Keratinocyte (primary cell): ENCODE measurements around the gene CRELD1. TPM values are rescaled to one million over a fixed set of nuclear protein-coding genes. Genes with fewer than 3 reads are reported as not detected.

Experiments used
- DNase-seq: peaks from one replicate; pipeline ENCODE4 v3.0.0-alpha.2; 2011; ENCODE audit warnings: low read depth, missing footprints, low spot score
- FAIRE-seq: peaks from 2 replicates; lab custom pipeline; 2011; peaks lifted over from hg19 to GRCh38; lab: Jason Lieb, UNC
- H2AFZ ChIP-seq: 2 replicates; pipeline ENCODE4 v1.6.0; 2012; ENCODE audit warnings: low read length, control low read depth, inconsistent platforms; ENCODE audit not compliant: control insufficient read depth
- H3K27ac ChIP-seq: 2 replicates; pipeline ENCODE4 v1.5.1; 2011; ENCODE audit warnings: low read length; ENCODE audit not compliant: control insufficient read depth, insufficient read depth
- H3K27me3 ChIP-seq: 3 replicates; pipeline ENCODE4 v1.6.0; 2011; ENCODE audit warnings: low read length; ENCODE audit not compliant: control insufficient read depth, insufficient read depth; ENCODE audit errors: extremely low read depth
- H3K36me3 ChIP-seq, 2 experiments: 2 replicates in 1 of 2; 3 replicates in 1 of 2; pipeline ENCODE4 v1.5.1; 2011; ENCODE audit warnings: low read length in 2 of 2, mild to moderate bottlenecking in 1 of 2; ENCODE audit not compliant: control insufficient read depth in 2 of 2, insufficient read depth in 2 of 2; ENCODE audit errors: extremely low read depth in 1 of 2
- H3K4me1 ChIP-seq: 3 replicates; pipeline ENCODE4 v1.5.1; 2011; ENCODE audit warnings: low read length; ENCODE audit not compliant: control insufficient read depth, insufficient read depth; ENCODE audit errors: extremely low read depth
- H3K4me2 ChIP-seq: 3 replicates; pipeline ENCODE4 v1.6.0; 2011; ENCODE audit warnings: low read depth, low read length; ENCODE audit not compliant: control insufficient read depth, insufficient read depth; ENCODE audit errors: extremely low read depth
- H3K4me3 ChIP-seq, 3 experiments: fragments of 200-600 bp in 1 of 3; sonication (generic) in 1 of 3; 2 replicates in 2 of 3; 3 replicates in 1 of 3; pipeline ENCODE4 v1.5.1; 2011 to 2016; ENCODE audit warnings: low read length in 3 of 3, mild to moderate bottlenecking in 3 of 3, control low read depth in 2 of 3, inconsistent platforms in 1 of 3, low read depth in 1 of 3, mixed read lengths in 1 of 3, mixed run types in 1 of 3, moderate library complexity in 1 of 3; ENCODE audit not compliant: control insufficient read depth in 2 of 3, insufficient read depth in 2 of 3; ENCODE audit errors: extremely low read depth in 1 of 3
- H3K79me2 ChIP-seq: 2 replicates; pipeline ENCODE4 v1.6.0; 2012; ENCODE audit warnings: low read length; ENCODE audit not compliant: control insufficient read depth, insufficient read depth
- H3K9ac ChIP-seq: 3 replicates; pipeline ENCODE4 v1.6.0; 2011; ENCODE audit warnings: low read length; ENCODE audit not compliant: control insufficient read depth, insufficient read depth; ENCODE audit errors: extremely low read depth
- H3K9me1 ChIP-seq: 3 replicates; pipeline ENCODE4 v1.6.0; 2011; ENCODE audit warnings: low read length; ENCODE audit not compliant: control insufficient read depth, insufficient read depth; ENCODE audit errors: extremely low read depth
- H3K9me3 ChIP-seq: 2 replicates; pipeline ENCODE4 v1.5.1; 2012; ENCODE audit warnings: low read depth, low read length; ENCODE audit not compliant: control insufficient read depth
- H4K20me1 ChIP-seq: 3 replicates; pipeline ENCODE4 v1.6.0; 2011; ENCODE audit warnings: low read length; ENCODE audit not compliant: control insufficient read depth, insufficient read depth; ENCODE audit errors: extremely low read depth
- CTCF ChIP-seq, 3 experiments: IDR thresholded peaks in 1 of 3; conservative IDR thresholded peaks in 1 of 3; optimal IDR thresholded peaks in 1 of 3; 2 replicates in 2 of 3; 3 replicates in 1 of 3; pipeline versions ENCODE3 to v1.5.1; 2011; ENCODE audit warnings: low read length in 3 of 3, mild to moderate bottlenecking in 3 of 3, moderate library complexity in 2 of 3, control low read depth in 1 of 3, inconsistent platforms in 1 of 3; ENCODE audit not compliant: insufficient read depth in 2 of 3; ENCODE audit errors: extremely low read depth in 1 of 3
- EZH2 ChIP-seq: IDR thresholded peaks from one replicate; pipeline ENCODE4 v1.6.1; 2012; ENCODE audit warnings: inconsistent platforms, mild to moderate bottlenecking, low read length, moderate library complexity
- dilution Hi-C: fragments of 300-500 bp; cut with MboI; formaldehyde crosslinking; loops from one replicate; pipeline ENCODE4 v1.7.0; 2020; ENCODE audit warnings: low sequenced_read_pairs; ENCODE audit not compliant: extremely low pct_ligation_motif_present
- polyA minus RNA-seq, 3 experiments: library from RNA; depleted of rRNA, polyadenylated mRNA; stranded (reverse); fragments of >200 nt; gene quantifications; 1 replicate in 1 of 3; 2 replicates in 1 of 3; 3 replicates in 1 of 3; pipeline ENCODE4 v1.2.3, GENCODE V29; 2011
- polyA plus RNA-seq, 5 experiments: library from polyadenylated mRNA; depleted of rRNA in 3 of 5; stranded (reverse) in 3 of 5; stranded (forward) in 1 of 5; unstranded in 1 of 5; fragments of >200 nt; gene quantifications; 1 replicate in 1 of 5; 2 replicates in 3 of 5; 3 replicates in 1 of 5; pipeline versions ENCODE4 v1.2.1 to v1.2.3, GENCODE V29; 2011 to 2012; ENCODE audit warnings: missing spikeins in 2 of 5, low read depth in 1 of 5, low replicate concordance in 1 of 5

The CRELD1 gene, protein sequence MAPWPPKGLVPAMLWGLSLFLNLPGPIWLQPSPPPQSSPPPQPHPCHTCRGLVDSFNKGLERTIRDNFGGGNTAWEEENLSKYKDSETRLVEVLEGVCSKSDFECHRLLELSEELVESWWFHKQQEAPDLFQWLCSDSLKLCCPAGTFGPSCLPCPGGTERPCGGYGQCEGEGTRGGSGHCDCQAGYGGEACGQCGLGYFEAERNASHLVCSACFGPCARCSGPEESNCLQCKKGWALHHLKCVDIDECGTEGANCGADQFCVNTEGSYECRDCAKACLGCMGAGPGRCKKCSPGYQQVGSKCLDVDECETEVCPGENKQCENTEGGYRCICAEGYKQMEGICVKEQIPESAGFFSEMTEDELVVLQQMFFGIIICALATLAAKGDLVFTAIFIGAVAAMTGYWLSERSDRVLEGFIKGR
- polyA plus RNA-seq (11.2 to 19.2 TPM (median 17.1 TPM) in 3 replicates), polyA minus RNA-seq (6.8 to 29.0 TPM (median 8.4 TPM) in 3 replicates)
- polyA plus RNA-seq (2011; ENCODE audit: low read depth) = 19.6 TPM
- 5.9 and 10.4 TPM in 2 replicates for polyA plus RNA-seq (2011; cell fraction: cytosol; rRNA removed)
- 38.5 and 42.9 TPM in 2 replicates for polyA plus RNA-seq (2011; cell fraction: nucleus; rRNA removed)
- polyA plus RNA-seq (2012; ENCODE audit: low replicate concordance) = 13.6 and 30.7 TPM in 2 replicates
- polyA minus RNA-seq (2011; cell fraction: cytosol; rRNA and poly(A)+ RNA removed) = 11.7 TPM
- polyA minus RNA-seq (2011; cell fraction: nucleus; rRNA and poly(A)+ RNA removed) = 7.0 and 11.8 TPM in 2 replicates

DNA sequence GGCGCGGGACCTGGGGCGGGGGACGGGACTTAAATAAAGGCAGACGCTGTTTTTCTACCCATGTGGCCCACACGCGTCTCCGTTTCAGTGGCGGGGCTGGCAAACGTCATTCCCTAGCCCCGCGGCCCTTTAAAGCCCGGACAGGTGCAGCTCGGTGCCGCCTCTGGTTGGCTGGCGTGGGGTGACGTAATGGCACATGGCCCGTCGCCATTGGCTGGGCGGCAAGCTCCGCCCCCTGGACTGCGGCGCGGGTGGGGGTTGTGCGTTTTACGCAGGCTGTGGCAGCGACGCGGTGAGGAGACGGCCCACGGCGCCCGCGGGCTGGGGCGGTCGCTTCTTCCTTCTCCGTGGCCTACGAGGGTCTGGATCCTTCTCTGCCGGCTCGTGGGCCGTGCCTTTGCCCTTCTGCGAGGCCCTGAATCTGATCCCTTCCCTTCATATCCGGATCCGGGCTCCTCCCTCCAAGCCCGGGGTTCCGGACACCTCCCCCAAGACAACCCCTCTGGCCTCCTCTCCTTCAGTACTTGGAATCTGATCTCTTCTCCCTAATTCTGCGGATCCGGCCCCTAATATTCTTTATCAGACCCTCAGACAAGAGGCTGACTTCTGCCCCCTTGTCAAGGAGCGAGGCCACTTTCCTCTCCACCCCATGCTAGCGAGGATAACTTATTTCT is at the start of gene CRELD1:
CRELD1 (plus strand) TSS at position 274 of the 674 bp plus-strand sequence. CDS start 605 bp downstream, outside the sequence.
- peak; percentile 81 for DNase-seq
- no peaks in the 10 kb centered on the region for H3K9me1 ChIP-seq
- H4K20me1 ChIP-seq = no peaks in the 10 kb centered on the region
- no peak for TF ChIP-seq EZH2
- TF ChIP-seq CTCF (optimal IDR thresholded peaks at IDR 0.05 in 1 of 3, IDR thresholded peaks at IDR 0.05 in 1 of 3, conservative IDR thresholded peaks at IDR 0.05 in 1 of 3; ENCODE audit: extremely low read depth in 1 of 3, insufficient read depth in 2 of 3, low read length in 3 of 3) = no peak
- peaks cover 17% of the 10 kb centered on the region for H3K4me1 ChIP-seq
- no peak for FAIRE-seq
- H3K27me3 ChIP-seq = no peaks in the 10 kb centered on the region
- peaks cover 4% of the 10 kb centered on the region for H3K79me2 ChIP-seq
- peak within 1 kb of the TSS; percentile 85 for H3K9ac ChIP-seq
- peak within 1 kb of the TSS; percentile 90 for H3K27ac ChIP-seq
- H3K36me3 ChIP-seq = peaks cover 8 to 10% of the 10 kb centered on the region in 2 experiments
- H3K4me3 ChIP-seq = peak within 1 kb of the TSS; percentile 78 to 91 (median 89)
- dilution Hi-C loops = no loop called here
- H2AFZ ChIP-seq = peak within 1 kb of the TSS; percentile 94
- H3K9me3 ChIP-seq = no peaks in the 10 kb centered on the region
- peak within 1 kb of the TSS; percentile 90 for H3K4me2 ChIP-seq

- H3K79me2 ChIP-seq = no peaks in the 10 kb centered on the region
- peak overlapping the region; percentile 15 for H2AFZ ChIP-seq
- H3K4me2 ChIP-seq = peak overlapping the region; percentile 75
- TF ChIP-seq CTCF (optimal IDR thresholded peaks at IDR 0.05 in 1 of 3, IDR thresholded peaks at IDR 0.05 in 1 of 3, conservative IDR thresholded peaks at IDR 0.05 in 1 of 3; ENCODE audit: extremely low read depth in 1 of 3, insufficient read depth in 2 of 3, low read length in 3 of 3) (peak in 1 of 3 experiments; percentile 19), EZH2 (no peak)
- dilution Hi-C loops = no loop called here
- H4K20me1 ChIP-seq = no peaks in the 10 kb centered on the region
- peak; percentile 69 for FAIRE-seq
- peak overlapping the region; percentile 84 for H3K27ac ChIP-seq
- no peaks in the 10 kb centered on the region for H3K9me3 ChIP-seq
- no peaks in the 10 kb centered on the region for H3K27me3 ChIP-seq
- no peaks in the 10 kb centered on the region for H3K9me1 ChIP-seq
- peak overlapping the region in 2 of 3 experiments; percentile 2 to 3 for H3K4me3 ChIP-seq
- H3K4me1 ChIP-seq = peaks cover 21% of the 10 kb centered on the region
- DNase-seq = peak; percentile 66
- H3K9ac ChIP-seq = peak overlapping the region; percentile 31
- H3K36me3 ChIP-seq = no peaks in the 10 kb centered on the region
Measured at GRCh38 chr3:9884555-9885165, 49.0 kb upstream of the CRELD1 start.
